Stomach (tissue), 9 donors: Measurements from ENCODE around the gene ARID1B. TPM values are rescaled to one million over a fixed set of nuclear protein-coding genes. Genes with fewer than 3 reads are reported as not detected.

Source experiments
- DNase-seq, 2 donors: peaks; one replicate each; pipeline versions ENCODE4 v3.0.0 to v3.0.0-alpha.2; 2013 to 2019
- H3K27ac ChIP-seq, 5 donors: fragments of 200-600 bp in 4 of 5; sonication (generic) in 4 of 5; one replicate each; pipeline ENCODE4 v1.5.1; 2013 to 2019; ENCODE audit warnings: mild to moderate bottlenecking in 1 of 5, moderate library complexity in 1 of 5
- H3K27me3 ChIP-seq, 3 donors: fragments of 200-600 bp; sonication (generic); one replicate each; pipeline ENCODE4 v1.5.1; 2017 to 2019; ENCODE audit warnings: mixed run types in 1 of 3
- H3K36me3 ChIP-seq, 4 donors: fragments of 200-600 bp; sonication (generic); 1 replicate in 3 of 4; 2 replicates in 1 of 4; pipeline ENCODE4 v1.5.1; 2016 to 2019
- H3K4me1 ChIP-seq, 4 donors: fragments of 200-600 bp; sonication (generic); one replicate each; pipeline ENCODE4 v1.5.1; 2016 to 2019
- H3K4me3 ChIP-seq, 4 donors: fragments of 200-600 bp; sonication (generic) in 3 of 4; one replicate each; pipeline ENCODE4 v1.5.1; 2016 to 2019; ENCODE audit warnings: mild to moderate bottlenecking in 1 of 4
- H3K9me3 ChIP-seq, 4 donors: fragments of 200-600 bp; sonication (generic); one replicate each; pipeline ENCODE4 v1.5.1; 2016 to 2019
- CTCF ChIP-seq, 7 experiments: fragments of 450-650 bp in 4 of 7; fragments of 200-600 bp in 3 of 7; sonication (generic) in 3 of 7; IDR thresholded peaks; one replicate each; pipeline ENCODE4 v1.5.1; 2016 to 2019; ENCODE audit warnings: antibody characterized with exemption in 7 of 7, control low read depth in 2 of 7, mild to moderate bottlenecking in 1 of 7
- EP300 ChIP-seq: sonication (generic); formaldehyde crosslinking; IDR thresholded peaks from one replicate; pipeline ENCODE4 v1.6.1; 2017; ENCODE audit warnings: antibody characterized with exemption
- POLR2A ChIP-seq, 4 donors: fragments of 450-650 bp; IDR thresholded peaks; one replicate each; pipeline ENCODE4 v1.6.1; 2016; ENCODE audit warnings: antibody characterized with exemption in 4 of 4, control low read depth in 2 of 4, mild to moderate bottlenecking in 1 of 4, moderate library complexity in 1 of 4
- POLR2AphosphoS5 ChIP-seq, 3 donors: sonication (generic); formaldehyde crosslinking; IDR thresholded peaks; one replicate each; pipeline ENCODE4 v1.6.1; 2016; ENCODE audit warnings: antibody characterized with exemption in 3 of 3
- WGBS, 5 donors: extraction: QIAGEN DNeasy Blood & Tissue Kit in 3 of 5; methylation state at CpG; one replicate each; pipeline versions ENCODE4 v1.1.5 to v1.1.7; 2013 to 2018; 5-methylcytosine and 5-hydroxymethylcytosine counted together
- intact Hi-C: fragments of 100-400 bp; cut with DNase I; formaldehyde crosslinking; loops from one replicate; pipeline ENCODE4 v1.15.1; 2023; ENCODE audit warnings: low total_unique reads
- polyA plus RNA-seq, 3 donors: library from polyadenylated mRNA; stranded (reverse); fragments of 200-250 nt; gene quantifications; one replicate each; pipeline ENCODE4 v1.2.3, GENCODE V29; 2013
- total RNA-seq, 5 donors: library from RNA; depleted of rRNA; stranded (reverse); fragments of >200 nt; gene quantifications; one replicate each; pipeline versions ENCODE4 v1.1.0 to v1.2.3, GENCODE V29; 2014 to 2016
- donor health status: healthy with polysubstance abuse.
- donor health status: Bipolar disorder and iron deficiency.
- donor health status: healthy.

The ARID1B gene
- total and polyA plus RNA-seq, 8 donors, result 8.8 to 183 (median 48.3) TPM

DNA sequence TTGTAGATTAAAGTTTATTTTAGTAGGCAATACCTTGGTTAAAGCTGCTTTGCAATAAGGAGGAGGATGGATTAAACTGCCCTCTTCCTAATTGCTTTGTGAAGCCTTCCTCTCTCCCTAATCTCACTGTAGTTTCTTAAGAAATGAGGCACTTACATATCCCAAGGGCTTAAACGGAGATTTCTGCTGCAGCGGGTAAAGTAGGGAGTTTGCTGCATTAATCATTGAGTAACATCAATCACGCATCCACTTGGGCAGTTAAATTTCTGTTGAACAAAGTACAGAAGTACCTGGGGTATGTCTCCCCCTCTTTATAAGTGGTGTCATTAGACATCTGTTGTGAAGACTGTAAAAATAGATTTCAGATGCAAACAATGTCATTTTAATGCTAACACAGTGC lies 29.5 kb upstream of the ARID1B start:
- Histone ChIP-seq H3K27me3 (no peaks in the 10 kb centered on the region), H3K9me3 (no peaks in the 10 kb centered on the region), H3K4me3 (no peak overlapping the region), H3K36me3 (no peaks in the 10 kb centered on the region), H3K4me1 (no peaks in the 10 kb centered on the region), H3K27ac (no peak overlapping the region)
- WGBS, 5 donors, result 58 to 69% (median 65%) methylated on average over 3 of the region's 3 CpGs
- intact Hi-C loops, result no loop called here
- DNase-seq, result no peak
- TF ChIP-seq POLR2AphosphoS5 (IDR thresholded peaks at IDR 0.05) (no peak), POLR2A (IDR thresholded peaks at IDR 0.05) (no peak), EP300 (no peak), CTCF (IDR thresholded peaks at IDR 0.05) (no peak)

DNA sequence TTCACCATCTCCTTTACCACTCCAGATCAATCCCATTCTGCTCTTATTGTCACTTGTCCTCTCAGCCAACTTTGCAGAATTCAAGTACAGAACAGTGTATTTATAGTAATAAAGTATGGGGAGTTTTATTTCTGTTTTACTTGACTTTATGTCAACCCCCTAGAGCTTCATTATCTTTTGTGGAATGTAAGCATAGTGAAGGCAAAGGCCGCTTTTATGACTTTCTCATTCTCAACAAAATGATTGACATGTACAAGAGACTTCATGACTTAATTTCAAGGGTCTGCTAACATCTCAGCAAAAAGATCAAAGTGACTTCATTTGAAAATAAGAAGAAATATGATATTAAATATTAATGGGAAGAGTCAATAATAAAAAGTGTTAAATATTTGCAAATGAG lies 28.7 kb upstream of the ARID1B start:
- no peaks in the 10 kb centered on the region for H3K36me3 ChIP-seq
- intact Hi-C loops, result no loop called here
- no peaks in the 10 kb centered on the region for H3K9me3 ChIP-seq
- no peaks in the 10 kb centered on the region for H3K4me1 ChIP-seq
- H3K27ac ChIP-seq, result no peak overlapping the region
- no peak for DNase-seq
- 94 to 100% (median 100%) methylated on average over 1 of the region's 1 CpG for WGBS, 5 donors
- no peak overlapping the region for H3K4me3 ChIP-seq
- no peaks in the 10 kb centered on the region for H3K27me3 ChIP-seq
- TF ChIP-seq EP300 (no peak), POLR2A (IDR thresholded peaks at IDR 0.05) (no peak), CTCF (IDR thresholded peaks at IDR 0.05) (no peak), POLR2AphosphoS5 (IDR thresholded peaks at IDR 0.05) (no peak)

- 47 to 54% (median 52%) methylated on average over 6 to 10 of the region's 10 CpGs for WGBS, 5 donors
- Histone ChIP-seq H3K4me3 (no peak overlapping the region), H3K36me3 (no peaks in the 10 kb centered on the region), H3K27ac (no peak overlapping the region), H3K4me1 (no peaks in the 10 kb centered on the region), H3K9me3 (no peaks in the 10 kb centered on the region), H3K27me3 (no peaks in the 10 kb centered on the region)
- peak in 1 of 7 experiments; percentile 8 for TF ChIP-seq CTCF (IDR thresholded peaks at IDR 0.05)
- no peak for TF ChIP-seq EP300
- no peak for TF ChIP-seq POLR2A (IDR thresholded peaks at IDR 0.05)
- TF ChIP-seq POLR2AphosphoS5 (IDR thresholded peaks at IDR 0.05), result no peak
- peak; percentile 25 to 29 for DNase-seq
- intact Hi-C loops, result no loop called here
Observed at GRCh38 chr6:156752666-156753301, 24.4 kb upstream of the ARID1B start.

DNA sequence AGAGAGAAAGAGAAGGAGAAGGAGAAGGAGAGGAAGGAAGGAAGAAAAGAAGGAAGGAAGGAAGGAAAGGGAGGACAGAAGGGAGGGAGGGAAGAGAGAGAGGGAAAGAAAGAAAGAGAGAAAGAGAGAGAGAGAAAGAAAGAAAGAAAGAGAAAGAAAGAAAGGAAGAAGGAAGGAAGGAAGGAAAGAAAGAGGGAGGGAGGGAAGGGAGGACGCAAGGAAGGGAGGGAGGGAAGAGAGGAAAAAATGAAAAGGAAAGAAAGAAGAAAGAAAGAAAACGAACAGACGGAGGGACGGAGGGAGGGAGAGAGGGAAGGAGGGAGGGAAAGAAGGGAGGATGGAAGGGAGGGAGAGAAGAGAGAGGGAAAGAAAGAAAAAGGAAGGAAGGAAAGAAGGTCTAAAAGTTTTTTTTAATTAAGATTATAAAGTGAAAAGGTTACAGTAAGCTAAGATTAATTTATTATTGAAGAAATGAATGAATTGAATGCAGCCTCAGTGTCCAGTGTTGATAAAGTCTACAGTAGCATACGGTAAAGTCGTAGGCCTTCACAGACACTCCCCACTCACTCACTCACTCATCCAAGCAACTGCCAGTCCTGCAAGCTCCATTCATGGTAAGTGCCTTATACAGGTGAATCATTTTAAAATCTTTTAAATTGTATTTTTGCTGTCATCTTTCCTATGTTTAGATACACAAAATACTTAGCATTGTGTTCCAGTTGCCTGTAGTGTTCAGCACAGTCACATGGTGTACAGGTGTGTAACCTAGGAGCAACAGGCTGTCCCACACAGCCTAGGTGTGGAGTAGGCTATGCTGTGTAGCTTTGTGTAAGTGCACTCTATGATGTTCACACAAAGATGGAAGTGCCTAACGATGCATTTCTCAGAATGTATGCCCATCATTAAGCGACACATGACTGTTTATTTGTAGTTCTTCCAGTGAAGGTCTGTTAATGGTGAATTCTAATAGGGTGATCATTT lies 20.3 kb upstream of the ARID1B start:
- TF ChIP-seq POLR2AphosphoS5 (IDR thresholded peaks at IDR 0.05) (no peak), CTCF (IDR thresholded peaks at IDR 0.05) (no peak), EP300 (no peak), POLR2A (IDR thresholded peaks at IDR 0.05) (no peak)
- Histone ChIP-seq H3K27me3 (no peaks in the 10 kb centered on the region), H3K27ac (no peak overlapping the region), H3K36me3 (no peaks in the 10 kb centered on the region), H3K9me3 (no peaks in the 10 kb centered on the region), H3K4me3 (no peak overlapping the region), H3K4me1 (no peaks in the 10 kb centered on the region)
- no peak for DNase-seq
- WGBS, 5 donors, result 89 to 96% (median 92%) methylated on average over 8 of the region's 8 CpGs
- intact Hi-C loops, result no loop called here
